Muscle layer of colon (tissue), 2 donors: ENCODE results near the gene NPAS3.

Experiments
- H3K27ac ChIP-seq: one replicate; pipeline ENCODE4 v1.7.0; 2013; ENCODE audit warnings: low read depth, mild to moderate bottlenecking, low read length, moderate library complexity
- H3K27me3 ChIP-seq, 2 donors: one replicate each; pipeline ENCODE4 v1.7.0; 2013; ENCODE audit warnings: low read length in 2 of 2, mild to moderate bottlenecking in 2 of 2; ENCODE audit not compliant: insufficient read depth in 2 of 2, control insufficient read depth in 1 of 2
- H3K36me3 ChIP-seq: one replicate; pipeline ENCODE4 v1.7.0; 2013; ENCODE audit warnings: mild to moderate bottlenecking, low read length; ENCODE audit not compliant: insufficient read depth
- H3K4me1 ChIP-seq: one replicate; pipeline ENCODE4 v1.7.0; 2013; ENCODE audit warnings: mild to moderate bottlenecking, low read length; ENCODE audit not compliant: insufficient read depth
- H3K4me3 ChIP-seq, 2 donors: one replicate each; pipeline ENCODE4 v1.7.0; 2013; ENCODE audit warnings: low read length in 2 of 2, low read depth in 1 of 2, mild to moderate bottlenecking in 1 of 2, moderate library complexity in 1 of 2
- H3K9ac ChIP-seq: one replicate; pipeline ENCODE4 v1.7.0; 2013; ENCODE audit warnings: low read length
- H3K9me3 ChIP-seq: one replicate; pipeline ENCODE4 v1.7.0; 2013; ENCODE audit warnings: mild to moderate bottlenecking, low read length
- donor health status: abdominal sarcoma.
- donor health status: Adenocarcinoma of cecum.

Gene NPAS3

GRCh38 chr14:33237115-33237740, 298.5 kb downstream of the NPAS3 start:
- no peaks in the 10 kb centered on the region for H3K27me3 ChIP-seq
- H3K36me3 ChIP-seq, result no peaks in the 10 kb centered on the region
- no peak overlapping the region for H3K9ac ChIP-seq
- H3K9me3 ChIP-seq, result no peaks in the 10 kb centered on the region
- no peak overlapping the region for H3K27ac ChIP-seq
- no peaks in the 10 kb centered on the region for H3K4me1 ChIP-seq
- H3K4me3 ChIP-seq, result no peak overlapping the region

GRCh38 chr14:33239465-33239864, 300.8 kb downstream of the NPAS3 start:
- H3K4me3 ChIP-seq, result no peak overlapping the region
- no peaks in the 10 kb centered on the region for H3K27me3 ChIP-seq
- no peaks in the 10 kb centered on the region for H3K36me3 ChIP-seq
- no peak overlapping the region for H3K9ac ChIP-seq
- H3K27ac ChIP-seq, result no peak overlapping the region
- H3K4me1 ChIP-seq, result no peaks in the 10 kb centered on the region
- H3K9me3 ChIP-seq, result no peaks in the 10 kb centered on the region

- Histone ChIP-seq H3K4me3 (no peak overlapping the region), H3K27ac (no peak overlapping the region), H3K9ac (no peak overlapping the region), H3K27me3 (no peaks in the 10 kb centered on the region), H3K36me3 (no peaks in the 10 kb centered on the region), H3K9me3 (no peaks in the 10 kb centered on the region), H3K4me1 (no peaks in the 10 kb centered on the region)
These were observed 301.8 kb downstream of the NPAS3 start for GRCh38 chr14:33240466-33240865.

GRCh38 chr14:33241331-33241730, 302.7 kb downstream of the NPAS3 start:
- Histone ChIP-seq H3K4me1 (no peaks in the 10 kb centered on the region), H3K9me3 (no peaks in the 10 kb centered on the region), H3K9ac (no peak overlapping the region), H3K27me3 (no peaks in the 10 kb centered on the region), H3K27ac (no peak overlapping the region), H3K4me3 (no peak overlapping the region), H3K36me3 (no peaks in the 10 kb centered on the region)

GRCh38 chr14:33249233-33249820, 310.6 kb downstream of the NPAS3 start:
- Histone ChIP-seq H3K4me3 (no peak overlapping the region), H3K27ac (no peak overlapping the region), H3K9ac (no peak overlapping the region), H3K36me3 (no peaks in the 10 kb centered on the region), H3K4me1 (no peaks in the 10 kb centered on the region), H3K9me3 (no peaks in the 10 kb centered on the region), H3K27me3 (no peaks in the 10 kb centered on the region)

- Histone ChIP-seq H3K27ac (no peak overlapping the region), H3K4me1 (no peaks in the 10 kb centered on the region), H3K9me3 (no peaks in the 10 kb centered on the region), H3K4me3 (no peak overlapping the region), H3K9ac (no peak overlapping the region), H3K27me3 (no peaks in the 10 kb centered on the region), H3K36me3 (no peaks in the 10 kb centered on the region)
These were observed 312.3 kb downstream of the NPAS3 start for GRCh38 chr14:33250963-33251362.

- no peak overlapping the region for H3K4me3 ChIP-seq
- H3K9me3 ChIP-seq, result no peaks in the 10 kb centered on the region
- H3K36me3 ChIP-seq, result no peaks in the 10 kb centered on the region
- no peaks in the 10 kb centered on the region for H3K4me1 ChIP-seq
- H3K27me3 ChIP-seq, result no peaks in the 10 kb centered on the region
- H3K27ac ChIP-seq, result no peak overlapping the region
- no peak overlapping the region for H3K9ac ChIP-seq
These were observed 315.7 kb downstream of the NPAS3 start for GRCh38 chr14:33254342-33254741.

- H3K9ac ChIP-seq, result no peak overlapping the region
- H3K4me3 ChIP-seq, result no peak overlapping the region
- no peaks in the 10 kb centered on the region for H3K27me3 ChIP-seq
- no peak overlapping the region for H3K27ac ChIP-seq
- H3K9me3 ChIP-seq, result no peaks in the 10 kb centered on the region
- no peaks in the 10 kb centered on the region for H3K36me3 ChIP-seq
- no peaks in the 10 kb centered on the region for H3K4me1 ChIP-seq
These were observed 316.2 kb downstream of the NPAS3 start for GRCh38 chr14:33254861-33255395.

GRCh38 chr14:33257796-33258195, 319.1 kb downstream of the NPAS3 start:
- no peaks in the 10 kb centered on the region for H3K36me3 ChIP-seq
- no peaks in the 10 kb centered on the region for H3K4me1 ChIP-seq
- no peaks in the 10 kb centered on the region for H3K27me3 ChIP-seq
- H3K9me3 ChIP-seq, result no peaks in the 10 kb centered on the region
- no peak overlapping the region for H3K27ac ChIP-seq
- no peak overlapping the region for H3K9ac ChIP-seq
- no peak overlapping the region for H3K4me3 ChIP-seq

- Histone ChIP-seq H3K4me3 (no peak overlapping the region), H3K9me3 (no peaks in the 10 kb centered on the region), H3K36me3 (no peaks in the 10 kb centered on the region), H3K9ac (no peak overlapping the region), H3K27ac (no peak overlapping the region), H3K27me3 (no peaks in the 10 kb centered on the region), H3K4me1 (no peaks in the 10 kb centered on the region)
These were observed 321.1 kb downstream of the NPAS3 start for GRCh38 chr14:33259764-33260163.

GRCh38 chr14:33271216-33271615, 332.5 kb downstream of the NPAS3 start:
- Histone ChIP-seq H3K4me3 (no peak overlapping the region), H3K27ac (no peak overlapping the region), H3K27me3 (no peaks in the 10 kb centered on the region), H3K36me3 (no peaks in the 10 kb centered on the region), H3K4me1 (no peaks in the 10 kb centered on the region), H3K9me3 (no peaks in the 10 kb centered on the region), H3K9ac (no peak overlapping the region)

GRCh38 chr14:33271891-33272290, 333.2 kb downstream of the NPAS3 start:
- H3K36me3 ChIP-seq, result no peaks in the 10 kb centered on the region
- no peak overlapping the region for H3K9ac ChIP-seq
- H3K27me3 ChIP-seq, result no peaks in the 10 kb centered on the region
- H3K9me3 ChIP-seq, result no peaks in the 10 kb centered on the region
- H3K4me1 ChIP-seq, result no peaks in the 10 kb centered on the region
- no peak overlapping the region for H3K4me3 ChIP-seq
- no peak overlapping the region for H3K27ac ChIP-seq
